Immature natural killer cell (primary cell): ENCODE data around the gene MEF2C. TPM values are rescaled to one million over a fixed set of nuclear protein-coding genes. Genes with fewer than 3 reads are reported as not detected.

Experiments
- DNase-seq, 3 donors: peaks; one replicate each; pipeline ENCODE4 v3.0.0; 2022; ENCODE audit warnings: mixed read lengths in 1 of 3
- H3K27ac Mint-ChIP-seq, 6 donors: one replicate each; pipeline ENCODE4 v1.8.0; 2020; ENCODE audit warnings: mixed read lengths in 6 of 6, mild to moderate bottlenecking in 5 of 6, inconsistent platforms in 4 of 6, moderate library complexity in 3 of 6
- H3K27me3 Mint-ChIP-seq, 3 donors: one replicate each; pipeline ENCODE4 v1.8.0; 2020 to 2021; ENCODE audit warnings: low read depth in 3 of 3, mild to moderate bottlenecking in 3 of 3, mixed read lengths in 3 of 3, moderate library complexity in 3 of 3, inconsistent platforms in 1 of 3
- H3K36me3 Mint-ChIP-seq, 3 donors: one replicate each; pipeline ENCODE4 v1.8.0; 2020; ENCODE audit warnings: mixed read lengths in 3 of 3, inconsistent platforms in 2 of 3, mild to moderate bottlenecking in 2 of 3
- H3K4me1 Mint-ChIP-seq, 2 donors: one replicate each; pipeline ENCODE4 v1.8.0; 2020; ENCODE audit warnings: inconsistent platforms in 2 of 2, mild to moderate bottlenecking in 2 of 2, mixed read lengths in 2 of 2, moderate library complexity in 1 of 2
- H3K4me3 Mint-ChIP-seq, 5 donors: one replicate each; pipeline ENCODE4 v1.8.0; 2020; ENCODE audit warnings: mild to moderate bottlenecking in 5 of 5, mixed read lengths in 5 of 5, inconsistent platforms in 3 of 5, moderate library complexity in 3 of 5
- H3K9me3 Mint-ChIP-seq, 6 donors: one replicate each; pipeline ENCODE4 v1.8.0; 2020; ENCODE audit warnings: mild to moderate bottlenecking in 6 of 6, mixed read lengths in 6 of 6, inconsistent platforms in 4 of 6, moderate library complexity in 3 of 6
- polyA plus RNA-seq, 3 donors: library from polyadenylated mRNA; unstranded; fragments of 300-500 nt; fragmentation: Illumina TruSeq; gene quantifications; one replicate each; pipeline ENCODE4 v1.2.3, GENCODE V29; 2021

Gene MEF2C
- polyA plus RNA-seq, 3 donors from 2014 or later, result 2.1 to 9.6 (median 8.4) TPM

- DNase-seq, result no peak
- Mint-ChIP-seq H3K27me3 (peaks cover 0 to 2% (median 0%) of the 10 kb centered on the region in 3 donors), H3K4me1 (peaks cover 35 to 54% of the 10 kb centered on the region in 2 donors), H3K9me3 (peaks cover 0 to 2% (median 0%) of the 10 kb centered on the region in 6 donors), H3K36me3 (peaks cover 0 to 7% (median 0%) of the 10 kb centered on the region in 3 donors), H3K4me3 (peak overlapping the region in 3 of 5 donors; percentile 9 to 31 (median 22)), H3K27ac (peak overlapping the region in 4 of 6 donors; percentile 28 to 50 (median 36))
Measured at GRCh38 chr5:88825584-88826315, 57.2 kb downstream of the MEF2C start.

- Mint-ChIP-seq H3K4me3 (peak overlapping the region in 1 of 5 donors; percentile 25), H3K27ac (no peak overlapping the region), H3K9me3 (peaks cover 0 to 2% (median 0%) of the 10 kb centered on the region in 6 donors), H3K27me3 (peaks cover 0 to 2% (median 0%) of the 10 kb centered on the region in 3 donors), H3K4me1 (peaks cover 33 to 54% of the 10 kb centered on the region in 2 donors), H3K36me3 (peaks cover 0 to 7% (median 0%) of the 10 kb centered on the region in 3 donors)
- no peak for DNase-seq
Measured at GRCh38 chr5:88824892-88825583, 57.9 kb downstream of the MEF2C start.

- peaks cover 32 to 46% of the 10 kb centered on the region in 2 donors for H3K4me1 Mint-ChIP-seq
- peaks cover 0 to 2% (median 0%) of the 10 kb centered on the region in 6 donors for H3K9me3 Mint-ChIP-seq
- no peak for DNase-seq
- no peak overlapping the region for H3K4me3 Mint-ChIP-seq
- peaks cover 0 to 7% (median 0%) of the 10 kb centered on the region in 3 donors for H3K36me3 Mint-ChIP-seq
- H3K27ac Mint-ChIP-seq, result no peak overlapping the region
- H3K27me3 Mint-ChIP-seq, result peaks cover 0 to 2% (median 0%) of the 10 kb centered on the region in 3 donors
Measured at GRCh38 chr5:88824141-88824540, 58.8 kb downstream of the MEF2C start.

GRCh38 chr5:88823201-88823600 lies 59.8 kb downstream of the MEF2C start:
- Mint-ChIP-seq H3K27me3 (peaks cover 0 to 2% (median 0%) of the 10 kb centered on the region in 3 donors), H3K4me3 (no peak overlapping the region), H3K4me1 (peaks cover 30 to 37% of the 10 kb centered on the region in 2 donors), H3K36me3 (peaks cover 0 to 7% (median 0%) of the 10 kb centered on the region in 3 donors), H3K9me3 (peaks cover 0 to 2% (median 0%) of the 10 kb centered on the region in 6 donors), H3K27ac (no peak overlapping the region)
- no peak for DNase-seq

GRCh38 chr5:88821161-88821560 lies 61.8 kb downstream of the MEF2C start:
- Mint-ChIP-seq H3K27ac (no peak overlapping the region), H3K4me1 (peaks cover 10 to 16% of the 10 kb centered on the region in 2 donors), H3K4me3 (no peak overlapping the region), H3K9me3 (peaks cover 0 to 2% (median 0%) of the 10 kb centered on the region in 6 donors), H3K27me3 (peaks cover 0 to 2% (median 2%) of the 10 kb centered on the region in 3 donors), H3K36me3 (peaks cover 0 to 7% (median 0%) of the 10 kb centered on the region in 3 donors)
- DNase-seq, result no peak

- peaks cover 0 to 2% (median 2%) of the 10 kb centered on the region in 3 donors for H3K27me3 Mint-ChIP-seq
- peaks cover 0 to 7% (median 0%) of the 10 kb centered on the region in 3 donors for H3K36me3 Mint-ChIP-seq
- peaks cover 0 to 2% (median 0%) of the 10 kb centered on the region in 6 donors for H3K9me3 Mint-ChIP-seq
- H3K4me3 Mint-ChIP-seq, result no peak overlapping the region
- no peak overlapping the region for H3K27ac Mint-ChIP-seq
- no peak for DNase-seq
- peaks cover 6 to 10% of the 10 kb centered on the region in 2 donors for H3K4me1 Mint-ChIP-seq
Measured at GRCh38 chr5:88820581-88820980, 62.4 kb downstream of the MEF2C start.

- Mint-ChIP-seq H3K27me3 (peaks cover 0 to 2% (median 2%) of the 10 kb centered on the region in 3 donors), H3K36me3 (peaks cover 0 to 7% (median 0%) of the 10 kb centered on the region in 3 donors), H3K4me1 (no peaks in the 10 kb centered on the region), H3K27ac (no peak overlapping the region), H3K9me3 (peaks cover 0 to 2% (median 0%) of the 10 kb centered on the region in 6 donors), H3K4me3 (no peak overlapping the region)
- DNase-seq, result no peak
Measured at GRCh38 chr5:88819301-88819999, 63.5 kb downstream of the MEF2C start.

- H3K27ac Mint-ChIP-seq, result no peak overlapping the region
- H3K9me3 Mint-ChIP-seq, result peaks cover 0 to 2% (median 0%) of the 10 kb centered on the region in 6 donors
- no peak overlapping the region for H3K4me3 Mint-ChIP-seq
- peaks cover 0 to 4% (median 0%) of the 10 kb centered on the region in 3 donors for H3K36me3 Mint-ChIP-seq
- DNase-seq, result no peak
- H3K27me3 Mint-ChIP-seq, result peaks cover 0 to 2% (median 0%) of the 10 kb centered on the region in 3 donors
- no peaks in the 10 kb centered on the region for H3K4me1 Mint-ChIP-seq
Measured at GRCh38 chr5:88818296-88818695, 64.7 kb downstream of the MEF2C start.

- Mint-ChIP-seq H3K4me1 (no peaks in the 10 kb centered on the region), H3K27me3 (peaks cover 0 to 2% (median 0%) of the 10 kb centered on the region in 3 donors), H3K4me3 (no peak overlapping the region), H3K27ac (no peak overlapping the region), H3K36me3 (no peaks in the 10 kb centered on the region), H3K9me3 (no peaks in the 10 kb centered on the region)
- no peak for DNase-seq
Measured at GRCh38 chr5:88816195-88816594, 66.8 kb downstream of the MEF2C start.

- H3K4me1 Mint-ChIP-seq, result no peaks in the 10 kb centered on the region
- H3K9me3 Mint-ChIP-seq, result no peaks in the 10 kb centered on the region
- H3K36me3 Mint-ChIP-seq, result no peaks in the 10 kb centered on the region
- H3K27me3 Mint-ChIP-seq, result peaks cover 0 to 3% (median 2%) of the 10 kb centered on the region in 3 donors
- no peak overlapping the region for H3K27ac Mint-ChIP-seq
- no peak for DNase-seq
- no peak overlapping the region for H3K4me3 Mint-ChIP-seq
Measured at GRCh38 chr5:88815050-88815789, 67.8 kb downstream of the MEF2C start.

- Mint-ChIP-seq H3K4me1 (no peaks in the 10 kb centered on the region), H3K9me3 (no peaks in the 10 kb centered on the region), H3K36me3 (no peaks in the 10 kb centered on the region), H3K4me3 (no peak overlapping the region), H3K27me3 (peaks cover 0 to 3% (median 2%) of the 10 kb centered on the region in 3 donors), H3K27ac (no peak overlapping the region)
- no peak for DNase-seq
Measured at GRCh38 chr5:88813805-88814575, 69.0 kb downstream of the MEF2C start.

GRCh38 chr5:88813244-88813643 lies 69.7 kb downstream of the MEF2C start:
- no peak overlapping the region for H3K27ac Mint-ChIP-seq
- no peaks in the 10 kb centered on the region for H3K4me1 Mint-ChIP-seq
- peaks cover 0 to 3% (median 2%) of the 10 kb centered on the region in 3 donors for H3K27me3 Mint-ChIP-seq
- H3K9me3 Mint-ChIP-seq, result no peaks in the 10 kb centered on the region
- no peak overlapping the region for H3K4me3 Mint-ChIP-seq
- H3K36me3 Mint-ChIP-seq, result no peaks in the 10 kb centered on the region
- DNase-seq, result no peak
